B cell (primary cell): Measurements from ENCODE around the gene FGF3.

Source experiments
- CTCF ChIP-seq: fragments of 200-600 bp; IDR thresholded peaks from one replicate; pipeline ENCODE4 v1.8.0; 2022; ENCODE audit warnings: antibody characterized with exemption, mild to moderate bottlenecking
- EZH2 ChIP-seq: IDR thresholded peaks from 2 replicates; pipeline ENCODE4 v1.6.1; 2012; ENCODE audit warnings: borderline replicate concordance, low read depth, mild to moderate bottlenecking, moderate library complexity, low read length; ENCODE audit not compliant: insufficient read depth, poor library complexity, severe bottlenecking

GRCh38 chr11:69818231-69818602 is 999 bp downstream of the FGF3 start:
- no peak for TF ChIP-seq CTCF
- TF ChIP-seq EZH2: no peak
